HT-29 (cell line): ENCODE results near the gene HOXD8. TPM values are rescaled to one million over a fixed set of nuclear protein-coding genes. Genes with fewer than 3 reads are reported as not detected.

ENCODE experiments used
- DNase-seq: peaks from one replicate; pipeline ENCODE4 v3.0.0-alpha.2; 2015; ENCODE audit warnings: low spot score
- small RNA-seq: library from RNA; depleted of rRNA; stranded (forward); fragments of <200 nt; gene quantifications from one replicate; pipeline ENCODE3, GENCODE V24; 2014
- total RNA-seq: library from RNA; depleted of rRNA; stranded (reverse); fragments of >200 nt; shearing (Covaris generic); gene quantifications from 2 replicates; pipeline ENCODE4 v1.2.3, GENCODE V29; 2014; rRNA removed

Gene HOXD8
- total RNA-seq, 1 experiment from 2014 or later: not detected

DNA sequence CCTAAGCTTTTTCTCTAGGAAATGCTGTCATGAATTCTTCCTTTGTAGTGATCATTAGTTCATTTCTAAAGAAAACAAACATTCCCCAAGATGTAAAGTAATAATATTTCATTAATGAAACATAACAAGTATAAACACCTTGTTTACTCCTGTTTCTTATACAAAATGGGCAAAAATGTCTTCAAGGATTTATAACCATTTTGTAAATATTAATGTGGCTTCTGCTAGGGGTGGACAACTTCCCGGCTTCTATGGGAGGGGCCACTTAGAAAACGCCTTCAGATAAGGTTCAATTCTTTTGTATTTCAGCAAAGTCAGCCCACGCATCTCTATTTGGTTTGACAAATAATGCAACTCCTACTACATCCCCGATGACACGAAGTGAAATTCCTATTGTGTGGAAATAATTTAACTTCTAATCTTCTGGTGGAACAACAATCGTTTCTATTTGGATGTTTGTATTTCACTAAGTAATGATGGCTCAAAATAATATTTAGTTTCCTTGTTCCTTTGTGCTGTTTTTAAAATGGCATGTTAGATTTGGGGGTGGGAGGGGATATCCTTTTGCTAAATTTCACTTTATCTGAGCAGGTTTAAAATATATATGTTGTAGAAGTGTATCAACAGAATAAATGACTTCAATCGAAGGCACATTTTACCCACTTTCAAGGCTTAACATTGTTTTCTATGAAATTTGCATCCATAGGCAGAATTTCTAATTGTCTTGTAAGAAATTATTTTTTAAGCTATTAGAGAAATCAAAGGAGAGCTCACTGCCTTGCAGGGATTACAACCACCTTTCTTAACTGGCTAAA is 44.3 kb downstream of the HOXD8 start:
- no peak for DNase-seq

DNA sequence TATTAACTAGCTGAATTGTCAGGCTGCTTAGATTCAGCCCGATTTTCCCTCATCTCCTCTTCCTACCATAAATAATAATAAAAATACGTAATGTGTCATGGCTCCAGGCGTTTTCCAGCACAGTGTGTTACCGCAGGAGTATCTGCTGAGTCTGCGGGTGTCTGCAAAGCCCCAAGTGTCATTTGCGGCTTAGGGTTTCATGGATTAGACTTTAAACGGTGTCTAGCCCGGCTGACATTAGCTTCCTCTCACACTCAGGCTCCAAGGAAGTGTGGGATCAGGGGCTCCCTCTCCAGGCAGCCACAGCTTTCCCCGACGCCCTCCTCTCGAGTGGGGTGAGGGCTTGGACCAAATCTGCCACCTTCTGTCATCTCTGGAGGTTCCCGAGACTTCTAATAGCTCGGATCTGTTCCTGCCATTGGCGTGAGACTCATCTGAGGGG is 44.9 kb downstream of the HOXD8 start:
- no peak for DNase-seq

DNA sequence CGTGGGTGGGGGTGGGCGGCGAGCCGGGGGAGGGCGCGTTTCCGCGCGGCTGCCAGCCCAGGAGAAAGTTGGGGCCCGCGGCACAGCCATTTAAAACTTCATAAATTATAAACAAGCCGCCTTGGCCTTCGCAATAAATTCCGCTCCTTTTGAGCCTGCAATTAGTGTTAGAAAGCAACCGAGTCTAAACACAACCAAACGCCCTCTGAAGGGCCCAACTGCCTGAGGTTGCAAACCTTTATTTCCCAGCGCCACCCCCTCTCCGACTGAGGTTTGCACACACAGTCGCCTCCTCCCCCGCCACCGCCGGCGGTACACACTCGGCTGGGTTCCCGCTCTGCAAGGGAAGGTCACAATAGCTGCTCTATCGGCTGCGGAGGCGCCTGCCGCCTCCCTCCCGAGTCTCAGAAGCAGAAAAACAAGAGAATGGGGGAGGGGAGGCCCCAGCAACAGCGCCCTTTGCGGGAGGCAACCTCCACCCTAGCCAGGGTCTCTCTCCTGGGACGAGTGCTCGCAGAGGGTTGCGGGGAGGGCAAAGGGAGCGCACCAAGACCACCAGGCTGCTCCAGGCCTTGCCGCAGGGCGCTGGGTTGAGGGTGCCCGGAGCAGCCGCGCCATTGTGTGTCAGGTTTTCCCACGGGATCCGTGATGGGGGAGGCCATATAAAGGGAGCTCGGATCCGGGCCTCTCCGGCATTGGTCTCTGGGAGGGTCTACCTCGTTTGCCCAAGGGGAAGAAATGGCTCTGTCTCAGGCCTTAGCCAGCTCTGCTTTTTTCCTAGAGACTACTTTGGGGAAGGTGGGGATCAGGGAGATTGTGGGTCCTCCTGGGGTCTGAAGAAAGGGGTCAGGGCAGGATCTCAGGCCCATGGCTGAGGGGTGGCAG is 45.6 kb downstream of the HOXD8 start:
- DNase-seq: no peak

DNA sequence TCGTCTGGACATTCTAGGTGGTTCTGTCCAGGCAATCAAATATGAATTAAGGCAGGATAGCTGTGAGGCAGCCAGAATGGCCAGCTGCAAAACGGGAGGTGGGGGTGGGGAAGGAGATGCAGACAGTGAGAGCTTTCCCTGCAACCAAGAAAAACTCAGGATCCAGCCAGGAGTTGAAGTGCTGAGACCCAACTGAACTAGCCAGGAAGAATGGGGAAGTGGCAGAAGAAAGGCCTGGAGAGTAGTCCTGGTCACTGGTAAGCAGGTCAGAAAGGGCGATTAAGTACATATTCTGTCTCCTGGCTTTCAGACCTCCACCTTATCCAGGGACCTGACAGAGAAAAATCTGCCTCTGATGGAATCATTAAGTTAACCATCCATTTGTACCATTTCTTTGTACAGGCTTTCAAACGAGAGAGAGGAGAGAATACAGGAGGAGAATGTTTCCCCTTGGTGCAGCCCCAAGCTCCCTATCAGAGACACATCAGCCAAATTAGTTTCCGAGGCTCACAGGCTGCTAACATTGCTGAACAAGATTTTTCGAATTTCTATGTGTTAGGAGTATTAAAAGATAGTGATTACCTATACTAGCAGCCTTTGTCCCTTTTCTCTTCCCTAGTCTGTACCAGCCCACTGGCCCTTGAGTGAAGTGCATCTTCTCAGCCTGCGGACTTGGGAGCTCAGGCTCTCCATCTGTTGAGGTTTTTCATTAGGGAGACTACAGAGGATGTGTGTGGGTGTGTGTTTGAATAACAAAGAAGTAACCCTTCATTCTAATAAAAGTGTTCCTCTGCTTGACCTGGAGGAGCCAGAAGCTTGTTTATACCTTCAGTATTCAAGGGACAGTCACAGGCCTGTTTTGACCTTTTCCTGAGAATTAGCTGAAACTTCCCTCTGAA is 46.5 kb downstream of the HOXD8 start:
- no peak for DNase-seq

DNA sequence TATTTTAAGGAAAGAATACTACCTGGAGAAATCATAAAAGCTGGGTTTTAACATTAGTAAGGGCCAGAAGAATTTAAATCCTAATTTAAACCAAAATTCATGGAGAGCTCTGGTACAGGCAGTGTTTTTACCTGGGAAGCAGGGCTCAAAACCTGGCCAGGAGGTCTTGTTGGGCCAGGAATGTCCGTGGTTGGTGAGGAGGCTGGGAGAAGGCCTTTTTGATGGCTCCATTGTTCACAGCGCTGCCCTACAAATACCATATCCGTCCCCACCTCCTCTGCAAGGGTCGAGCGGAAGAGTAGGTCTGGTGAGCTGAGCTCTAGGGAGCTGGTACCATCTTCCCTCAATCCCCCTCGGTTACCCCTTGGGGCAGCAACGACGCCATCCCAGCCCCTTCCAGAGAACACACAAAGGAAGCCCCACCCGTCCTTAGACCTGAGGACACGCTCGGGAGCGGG is 48.1 kb downstream of the HOXD8 start:
- DNase-seq: no peak

DNA sequence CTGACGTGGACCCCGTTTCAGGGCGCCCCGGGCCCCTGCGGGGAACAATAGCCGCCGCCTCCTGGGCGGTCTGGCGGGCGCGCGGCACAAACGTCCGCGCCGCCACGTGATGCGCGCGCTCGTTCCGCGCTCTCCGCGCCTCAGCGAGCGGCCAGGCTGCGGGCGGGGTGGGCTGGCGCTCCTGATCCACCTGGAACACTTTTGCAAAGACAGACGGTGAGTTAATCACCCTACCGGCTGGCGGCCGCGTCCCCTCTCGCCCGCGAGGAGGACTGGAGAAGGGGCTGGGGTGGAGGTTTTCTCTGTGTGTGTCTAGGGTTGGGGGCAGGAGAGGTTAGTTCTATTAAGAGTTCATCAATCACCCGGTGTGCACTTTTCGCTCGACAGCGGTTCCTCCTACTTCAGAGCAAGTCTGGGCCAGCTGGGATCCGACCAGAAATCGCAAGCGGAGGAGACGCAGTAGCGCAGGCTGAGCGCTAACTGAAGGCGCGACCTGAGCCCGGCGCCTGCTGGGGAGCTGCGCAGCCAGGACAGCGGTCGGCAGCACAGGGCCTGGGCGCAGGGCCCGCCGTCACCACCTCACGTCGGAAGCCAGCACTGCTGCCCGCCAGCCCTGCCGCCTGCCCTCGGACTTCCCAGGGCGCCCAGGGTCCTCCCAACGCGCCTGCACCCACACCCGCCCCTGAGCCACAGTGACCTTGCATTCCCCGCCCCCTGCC is 48.7 kb downstream of the HOXD8 start:
- peak; percentile 5 for DNase-seq

DNA sequence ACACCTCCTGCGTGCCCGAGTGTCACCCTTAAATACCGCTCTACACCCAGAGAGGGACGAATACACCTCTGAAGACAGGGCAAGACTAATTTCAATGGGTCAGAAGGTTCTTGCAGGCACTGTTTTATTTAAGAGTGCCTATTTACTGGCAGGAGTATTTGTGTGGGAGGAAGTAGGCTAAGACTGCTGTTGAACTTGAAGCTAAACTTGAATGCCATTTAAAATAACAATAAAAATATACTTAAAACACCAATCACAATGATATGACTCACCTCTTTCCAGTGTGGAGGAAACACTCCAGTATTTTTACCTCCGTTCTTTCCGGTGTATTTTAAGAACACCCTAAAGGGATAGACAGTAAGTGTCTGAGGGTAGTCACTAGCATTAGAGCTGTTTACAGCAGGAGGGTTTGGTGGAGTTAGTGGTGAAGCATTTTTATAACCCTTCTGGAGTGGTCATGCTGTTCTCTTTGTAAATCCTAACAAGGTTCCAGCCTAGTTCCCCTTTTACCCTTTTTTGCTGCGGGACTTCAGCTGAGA is 49.3 kb downstream of the HOXD8 start:
- no peak for DNase-seq

DNA sequence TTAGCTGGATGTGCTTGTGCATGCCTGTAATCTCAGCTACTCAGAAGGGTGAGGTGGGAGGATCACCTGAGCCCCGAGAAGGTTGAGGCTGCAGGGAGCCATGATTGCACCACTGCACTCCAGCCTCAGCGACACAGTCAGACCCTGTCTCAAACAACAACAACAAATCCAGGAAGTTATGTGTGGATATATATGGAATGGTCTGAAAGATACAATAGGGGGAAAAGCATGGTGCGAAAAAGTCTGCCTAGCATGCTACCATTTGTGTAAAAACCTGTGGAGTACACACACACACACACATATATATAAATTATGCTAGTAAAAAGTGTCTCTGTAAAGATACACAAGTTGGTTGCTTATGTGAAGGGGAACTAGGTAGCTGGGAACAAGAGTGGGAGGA is 52.0 kb downstream of the HOXD8 start:
- DNase-seq: no peak

Small RNA genes lying within 50 kb of the gene (small RNA-seq; reads per million reads assigned to genes)
- gene MIR10B: 8.2 reads per million, percentile 87 among the genes with 10 or more reads in this experiment

Other genes with a start within 250 kb of the HOXD8 start
- 8.9 and 14.6 TPM in 2 replicates for gene LNPK, start 127.4 kb upstream of the HOXD8 start, total RNA-seq
- gene EVX2, start 45.7 kb upstream of the HOXD8 start, total RNA-seq: 0.03 TPM in 1 of 2 replicates, not detected in the other
- gene HOXD13, start 37.0 kb upstream of the HOXD8 start, total RNA-seq: 1.4 and 1.5 TPM in 2 replicates
- gene HOXD12, start 29.9 kb upstream of the HOXD8 start, total RNA-seq: 2.2 TPM in 1 of 2 replicates, not detected in the other
- gene HOXD11, start 22.4 kb upstream of the HOXD8 start, total RNA-seq: not detected in 2 replicates
- not detected in 2 replicates for gene HOXD10, start 12.9 kb upstream of the HOXD8 start, total RNA-seq
- not detected in 2 replicates for gene HOXD9, start 7.0 kb upstream of the HOXD8 start, total RNA-seq
- gene HOXD4, start 21.8 kb downstream of the HOXD8 start, total RNA-seq: not detected in 2 replicates
- not detected in 2 replicates for gene HOXD3, start 27.6 kb downstream of the HOXD8 start, total RNA-seq
- not detected in 2 replicates for gene HOXD1, start 59.0 kb downstream of the HOXD8 start, total RNA-seq
- gene MTX2, start 139.7 kb downstream of the HOXD8 start, total RNA-seq: 47.7 and 50.7 TPM in 2 replicates